ENCODE results near the gene HOGA1. TPM values are rescaled to one million over a fixed set of nuclear protein-coding genes. Genes with fewer than 3 reads are reported as not detected.

HOGA1 gene
- total and polyA plus RNA-seq, 12 donors: 2.1 to 30.8 (median 13.0) TPM

- Histone ChIP-seq H3K4me3 (no peak overlapping the region), H3K27me3 (no peaks in the 10 kb centered on the region), H3K27ac (peak overlapping the region in 1 of 5 donors; percentile 2), H3K4me1 (replicated peaks in 1 of 2) (peaks cover 12 to 19% of the 10 kb centered on the region in 2 donors), H3K36me3 (replicated peaks in 1 of 2) (no peaks in the 10 kb centered on the region), H3K9me3 (replicated peaks in 1 of 3) (no peaks in the 10 kb centered on the region)
- TF ChIP-seq POLR2A (IDR thresholded peaks at IDR 0.05): no peak
- TF ChIP-seq CTCF (IDR thresholded peaks at IDR 0.05): no peak
- intact Hi-C loops (cut with DNase I): no loop called here
- WGBS, 4 donors: 8 to 50% (median 36%) methylated on average over 4 of the region's 4 CpGs
- DNase-seq: no peak
Observed at GRCh38 chr10:97538411-97538810, 45.8 kb upstream of the HOGA1 start.

GRCh38 chr10:97538839-97539238, 45.4 kb upstream of the HOGA1 start:
- peak overlapping the region in 2 of 5 donors; percentile 2 to 6 for H3K27ac ChIP-seq
- H3K4me3 ChIP-seq: no peak overlapping the region
- H3K36me3 ChIP-seq (replicated peaks in 1 of 2): no peaks in the 10 kb centered on the region
- H3K4me1 ChIP-seq (replicated peaks in 1 of 2): peaks cover 12 to 22% of the 10 kb centered on the region in 2 donors
- 89 to 97% (median 96%) methylated on average over 4 of the region's 4 CpGs; no CpG with 5 or more reads in 1 of the 4 donors for WGBS, 4 donors
- no peak for DNase-seq
- H3K9me3 ChIP-seq (replicated peaks in 1 of 3): no peaks in the 10 kb centered on the region
- TF ChIP-seq POLR2A (IDR thresholded peaks at IDR 0.05) (no peak), CTCF (IDR thresholded peaks at IDR 0.05) (no peak)
- no peaks in the 10 kb centered on the region for H3K27me3 ChIP-seq
- intact Hi-C loops (cut with DNase I): no loop called here

DNA sequence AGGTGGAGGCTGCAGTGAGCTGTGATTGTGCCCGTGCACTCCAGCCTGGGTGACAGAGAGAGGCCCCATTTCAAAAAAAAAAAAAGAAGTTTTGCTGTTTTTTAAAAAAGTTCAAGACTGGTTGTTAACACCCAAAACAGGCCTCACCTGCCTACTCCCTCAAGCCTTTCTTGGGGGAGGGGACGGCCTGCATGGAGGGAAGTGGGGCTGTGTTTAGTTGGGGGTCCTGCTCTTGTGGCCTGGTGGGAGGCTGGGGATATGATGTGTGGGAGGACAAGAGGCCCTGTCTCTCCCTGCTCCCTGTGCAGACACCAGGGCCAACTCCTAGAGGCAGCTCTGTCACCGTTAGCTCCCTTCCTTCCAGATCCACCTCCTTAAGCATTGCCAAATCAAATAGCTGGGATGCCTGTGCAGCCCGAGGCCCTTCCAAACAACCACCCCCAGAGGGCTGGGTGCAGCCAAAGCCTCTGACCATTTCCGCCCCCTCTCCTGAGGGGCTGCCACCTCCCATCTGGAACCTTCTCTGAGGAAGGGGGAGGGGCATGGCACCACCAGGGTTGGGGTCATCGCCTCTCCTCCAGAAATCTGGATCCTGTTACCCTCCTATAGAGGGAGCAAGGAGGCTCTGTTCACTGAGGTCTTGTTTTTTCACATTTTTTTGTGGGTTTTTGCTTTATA, 44.5 kb upstream of the HOGA1 start:
- TF ChIP-seq POLR2A (IDR thresholded peaks at IDR 0.05) (no peak), CTCF (IDR thresholded peaks at IDR 0.05) (no peak)
- H3K27ac ChIP-seq: peak overlapping the region in 2 of 5 donors; percentile 1 to 42
- 65 to 74% (median 69%) methylated on average over 6 of the region's 6 CpGs for WGBS, 4 donors
- intact Hi-C loops (cut with DNase I): loop anchor here in 1 of 2 donors (5.0 kb wide), 1 partner anchor 37 kb away; no protein-coding TSS in a partner anchor
- H3K27me3 ChIP-seq: no peaks in the 10 kb centered on the region
- peak in 1 of 7 donors; percentile 29 for DNase-seq
- H3K36me3 ChIP-seq (replicated peaks in 1 of 2): no peaks in the 10 kb centered on the region
- no peaks in the 10 kb centered on the region for H3K9me3 ChIP-seq (replicated peaks in 1 of 3)
- no peak overlapping the region for H3K4me3 ChIP-seq
- H3K4me1 ChIP-seq (replicated peaks in 1 of 2): peaks cover 12 to 22% of the 10 kb centered on the region in 2 donors

DNA sequence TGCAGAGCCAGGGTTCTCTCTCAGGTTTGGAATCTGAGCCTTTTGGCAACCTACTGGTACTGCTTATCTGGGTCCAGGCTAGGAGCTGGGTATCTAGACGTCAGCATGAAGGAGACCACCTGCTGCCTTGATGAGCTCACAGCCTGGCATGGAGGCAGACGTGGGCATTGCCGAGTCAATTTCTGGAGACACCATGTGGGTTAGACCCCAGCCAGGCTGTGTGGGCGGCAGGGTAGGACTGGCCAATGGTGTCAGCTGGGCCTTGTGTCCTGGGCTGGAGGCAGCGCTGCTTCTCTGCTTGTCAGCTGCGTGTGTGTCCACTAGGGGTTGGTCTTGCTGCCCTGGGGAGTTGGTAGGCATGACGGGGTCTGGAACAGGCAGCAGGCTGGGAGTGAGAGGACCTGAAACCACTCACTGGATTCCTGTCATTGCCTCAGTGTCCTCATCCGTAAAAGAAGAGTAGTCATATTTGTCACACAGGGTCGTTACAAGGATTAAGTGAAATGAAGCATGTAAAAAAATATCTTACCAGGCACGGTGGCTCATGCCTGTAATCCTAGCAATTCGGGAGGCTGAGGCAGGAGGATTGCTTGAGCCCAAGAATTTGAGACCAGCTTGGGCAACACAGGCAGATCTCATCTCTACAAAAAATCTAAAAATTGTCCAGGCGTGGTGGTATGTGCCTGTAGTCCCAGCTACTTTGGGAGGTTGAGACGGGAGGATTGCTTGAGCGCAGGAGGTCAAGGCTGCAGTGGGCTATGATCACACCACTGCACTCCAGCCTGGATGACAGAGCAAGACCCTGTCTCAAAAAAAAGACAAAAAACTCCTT, 43.3 kb upstream of the HOGA1 start:
- no peak for DNase-seq
- no peaks in the 10 kb centered on the region for H3K27me3 ChIP-seq
- peak overlapping the region in 1 of 5 donors; percentile 42 for H3K27ac ChIP-seq
- H3K4me3 ChIP-seq: no peak overlapping the region
- peaks cover 12 to 22% of the 10 kb centered on the region in 2 donors for H3K4me1 ChIP-seq (replicated peaks in 1 of 2)
- no peaks in the 10 kb centered on the region for H3K36me3 ChIP-seq (replicated peaks in 1 of 2)
- 84 to 87% (median 86%) methylated on average over 8 to 14 of the region's 14 CpGs for WGBS, 4 donors
- TF ChIP-seq POLR2A (IDR thresholded peaks at IDR 0.05) (no peak), CTCF (IDR thresholded peaks at IDR 0.05) (no peak)
- no peaks in the 10 kb centered on the region for H3K9me3 ChIP-seq (replicated peaks in 1 of 3)
- intact Hi-C loops (cut with DNase I): loop anchor here in 1 of 2 donors (5.0 kb wide), 1 partner anchor 39 kb away; no protein-coding TSS in a partner anchor

Measured in adrenal gland (tissue), 12 donors.